Activated naive CD8-positive, alpha-beta T cell treated with anti-CD3 and anti-CD28 coated beads, Interleukin-2, amount 50 U/mL, for 16 hours (primary cell): ENCODE measurements around the gene EVX2.

Experiments used
- DNase-seq: peaks from one replicate; pipeline ENCODE4 v3.0.0-alpha.2; 2020; ENCODE audit warnings: low read depth, low spot score

EVX2 gene

DNA sequence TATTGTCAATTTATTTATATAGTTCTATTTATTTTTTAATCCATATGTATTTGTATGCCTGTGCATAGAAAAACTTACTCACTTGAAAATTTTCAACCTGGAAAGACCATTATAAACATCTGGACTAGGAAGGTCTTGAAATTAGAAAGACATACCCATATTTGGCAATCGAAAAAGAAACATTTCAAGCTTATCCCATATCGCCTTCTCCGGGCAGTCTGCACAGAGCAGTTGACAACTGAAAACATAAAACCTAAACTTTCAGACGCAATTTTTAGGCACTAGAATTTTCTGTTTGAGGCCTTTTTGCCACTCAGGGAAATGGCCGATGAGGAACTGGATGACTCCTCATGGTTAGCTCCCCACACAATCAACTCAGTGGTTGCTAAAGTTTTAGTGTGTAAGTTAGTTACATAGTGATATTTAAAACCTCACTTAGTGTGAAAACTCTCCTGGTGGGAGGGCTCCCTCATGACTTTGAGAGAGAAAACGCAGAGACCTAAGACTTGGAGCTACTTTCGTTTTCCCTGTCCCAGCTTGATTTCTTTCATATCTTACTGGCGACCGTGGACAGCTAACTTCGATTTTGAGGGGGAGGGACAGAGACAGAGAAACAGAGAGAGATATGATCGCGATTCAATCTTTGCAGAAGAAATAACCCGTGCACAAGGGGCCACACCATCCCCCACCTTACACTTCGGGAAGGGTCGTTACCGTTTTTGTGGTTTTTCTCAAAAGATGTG lies 12.7 kb upstream of the EVX2 start:
- no peak for DNase-seq

DNA sequence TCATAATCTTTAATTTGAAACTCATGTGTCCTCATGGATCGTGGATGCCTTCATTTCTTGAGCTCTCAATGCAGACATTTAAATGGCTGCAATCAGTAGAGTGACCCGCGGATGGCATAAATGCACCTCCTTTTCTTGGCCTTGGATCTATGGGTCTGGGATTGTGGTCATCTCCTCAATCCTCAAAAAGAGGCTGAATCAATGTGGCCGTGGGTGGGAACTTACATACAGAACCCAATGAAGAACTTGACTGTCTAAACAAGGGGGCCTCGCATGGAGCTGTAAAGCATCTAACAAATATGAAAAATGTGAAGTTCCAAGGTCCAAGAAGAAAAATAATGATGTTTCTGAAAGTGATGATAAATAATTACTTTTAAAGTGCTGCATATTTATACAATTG lies 11.7 kb upstream of the EVX2 start:
- no peak for DNase-seq

DNA sequence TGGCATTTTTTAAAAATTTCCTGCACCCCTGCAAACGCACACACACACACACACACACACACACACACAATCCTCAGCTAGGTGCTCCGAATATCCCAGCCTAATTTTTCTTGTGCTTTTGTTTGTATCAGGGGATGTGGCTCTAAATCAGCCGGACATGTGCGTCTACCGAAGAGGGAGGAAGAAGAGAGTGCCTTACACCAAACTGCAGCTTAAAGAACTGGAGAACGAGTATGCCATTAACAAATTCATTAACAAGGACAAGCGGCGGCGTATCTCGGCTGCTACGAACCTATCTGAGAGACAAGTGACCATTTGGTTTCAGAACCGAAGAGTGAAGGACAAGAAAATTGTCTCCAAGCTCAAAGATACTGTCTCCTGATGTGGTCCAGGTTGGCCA lies 10.6 kb upstream of the EVX2 start:
- DNase-seq = no peak

DNA sequence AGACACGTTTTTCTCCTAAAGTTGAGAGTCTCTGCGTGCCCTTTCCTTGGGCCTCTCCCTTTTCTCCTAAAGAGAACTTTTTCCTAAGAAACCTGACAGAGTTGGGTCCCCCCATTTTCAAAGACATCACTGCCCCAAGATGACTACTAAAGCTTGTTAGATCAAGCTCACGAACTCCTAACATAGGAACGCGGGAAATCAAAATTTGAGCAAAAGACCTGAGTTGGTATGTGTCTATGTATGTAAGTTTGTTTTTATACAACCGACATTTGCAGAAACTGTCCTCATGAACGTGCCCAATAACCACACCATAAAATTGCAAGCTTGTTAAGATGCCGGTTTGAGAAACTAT lies 10.1 kb upstream of the EVX2 start:
- DNase-seq = no peak

DNA sequence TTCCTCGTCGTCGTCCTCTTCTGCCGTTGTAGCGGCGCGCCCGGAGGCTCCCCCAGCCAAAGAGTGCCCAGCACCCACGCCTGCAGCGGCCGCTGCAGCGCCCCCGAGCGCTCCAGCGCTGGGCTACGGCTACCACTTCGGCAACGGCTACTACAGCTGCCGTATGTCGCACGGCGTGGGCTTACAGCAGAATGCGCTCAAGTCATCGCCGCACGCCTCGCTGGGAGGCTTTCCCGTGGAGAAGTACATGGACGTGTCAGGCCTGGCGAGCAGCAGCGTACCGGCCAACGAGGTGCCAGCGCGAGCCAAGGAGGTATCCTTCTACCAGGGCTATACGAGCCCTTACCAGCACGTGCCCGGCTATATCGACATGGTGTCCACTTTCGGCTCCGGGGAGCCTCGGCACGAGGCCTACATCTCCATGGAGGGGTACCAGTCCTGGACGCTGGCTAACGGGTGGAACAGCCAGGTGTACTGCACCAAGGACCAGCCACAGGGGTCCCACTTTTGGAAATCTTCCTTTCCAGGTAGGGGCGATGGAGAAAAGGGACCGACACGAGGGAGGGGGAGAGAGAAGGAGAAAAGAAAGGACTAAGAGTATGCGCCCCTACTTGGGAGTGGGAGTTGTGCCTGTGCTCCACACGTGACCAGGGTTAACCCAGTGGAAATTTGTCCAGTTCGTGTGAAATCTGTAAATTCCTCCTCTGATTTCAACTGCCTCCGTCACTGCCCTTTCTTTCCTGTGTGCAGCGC lies 9.6 kb upstream of the EVX2 start:
- DNase-seq = no peak

DNA sequence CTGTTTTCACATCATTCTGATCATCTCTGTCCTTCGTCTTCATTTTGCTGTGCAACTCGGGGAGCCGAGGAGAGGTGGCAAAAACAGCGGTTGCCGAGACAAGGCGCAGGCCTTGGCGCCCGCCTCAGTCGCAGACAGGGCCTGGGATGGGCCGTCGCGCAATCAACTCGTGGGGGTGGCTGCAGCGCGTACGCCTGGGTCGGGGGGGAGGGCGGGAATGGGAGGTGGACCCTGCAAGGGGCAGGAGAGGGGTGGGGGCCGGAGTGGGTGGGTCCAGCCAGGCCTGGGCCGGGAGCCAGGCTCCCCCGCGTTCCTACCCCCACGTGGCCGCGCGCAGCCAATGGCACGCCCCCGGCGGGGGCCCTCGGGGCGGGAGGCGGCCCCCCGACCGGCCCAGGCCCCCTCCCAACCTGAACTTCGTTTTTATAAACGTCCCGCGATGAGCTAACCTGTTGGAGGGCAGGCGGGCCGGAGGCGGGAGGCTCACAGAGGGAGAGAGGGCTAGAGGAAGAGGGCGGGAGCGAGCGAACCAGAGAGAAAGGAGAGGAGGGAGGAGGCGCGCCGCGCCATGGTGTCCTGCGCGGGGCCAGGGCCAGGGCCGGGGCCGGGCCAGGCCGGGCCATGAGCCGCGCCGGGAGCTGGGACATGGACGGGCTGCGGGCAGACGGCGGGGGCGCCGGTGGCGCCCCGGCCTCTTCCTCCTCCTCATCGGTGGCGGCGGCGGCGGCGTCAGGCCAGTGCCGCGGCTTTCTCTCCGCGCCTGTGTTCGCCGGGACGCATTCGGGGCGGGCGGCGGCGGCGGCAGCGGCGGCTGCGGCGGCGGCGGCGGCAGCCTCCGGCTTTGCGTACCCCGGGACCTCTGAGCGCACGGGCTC lies 8.7 kb upstream of the EVX2 start, which contains the start of gene HOXD13:
Gene HOXD13 (plus strand): TSS at position 452 of the 875 bp plus-strand sequence. CDS start 170 bp downstream, at position 622.
- DNase-seq = no peak

DNA sequence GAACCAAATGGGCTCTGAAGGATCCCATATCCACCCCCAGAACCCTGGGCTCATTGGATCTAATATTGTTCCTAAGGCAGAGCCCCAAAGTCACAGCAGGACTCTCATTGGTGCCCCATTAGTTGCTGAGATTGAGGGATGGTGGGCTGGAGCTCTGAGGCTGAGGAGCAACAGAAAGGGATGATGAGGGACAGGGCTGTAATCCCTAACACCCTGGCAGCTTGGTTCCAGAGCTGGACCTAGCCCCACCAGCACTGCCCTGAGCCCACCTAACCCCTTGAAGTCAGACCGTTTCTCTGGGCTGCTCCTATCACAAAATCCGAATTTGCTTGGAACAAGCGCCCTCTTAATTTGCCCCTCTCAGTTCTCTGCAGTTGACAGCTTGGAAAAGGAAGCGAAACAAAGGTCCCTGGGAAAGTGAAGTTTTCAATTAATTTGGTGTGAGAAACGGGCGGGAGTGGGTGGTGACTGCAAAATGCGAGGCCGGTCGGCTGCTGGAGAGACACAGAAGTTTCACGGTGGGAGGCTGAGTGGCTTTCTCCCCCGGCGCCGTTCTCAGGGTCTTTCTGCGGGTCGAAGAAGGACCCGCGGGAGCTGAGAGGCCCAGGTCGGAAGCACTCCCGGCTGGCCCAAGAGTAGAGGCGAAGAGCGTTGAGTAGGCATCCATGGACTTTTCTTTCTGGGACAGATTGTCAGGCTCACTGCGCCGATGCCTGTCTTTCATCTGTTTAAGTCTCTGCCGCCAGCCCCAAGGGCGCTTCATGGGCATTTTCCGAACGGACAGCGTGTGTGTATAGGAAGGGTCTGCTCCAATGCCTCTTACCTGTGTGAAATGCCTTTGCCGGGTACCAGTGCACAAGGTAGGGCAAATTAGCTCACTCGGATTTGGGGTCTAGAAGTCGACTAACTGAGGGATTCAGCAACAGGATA lies 7.8 kb upstream of the EVX2 start:
- DNase-seq = no peak

DNA sequence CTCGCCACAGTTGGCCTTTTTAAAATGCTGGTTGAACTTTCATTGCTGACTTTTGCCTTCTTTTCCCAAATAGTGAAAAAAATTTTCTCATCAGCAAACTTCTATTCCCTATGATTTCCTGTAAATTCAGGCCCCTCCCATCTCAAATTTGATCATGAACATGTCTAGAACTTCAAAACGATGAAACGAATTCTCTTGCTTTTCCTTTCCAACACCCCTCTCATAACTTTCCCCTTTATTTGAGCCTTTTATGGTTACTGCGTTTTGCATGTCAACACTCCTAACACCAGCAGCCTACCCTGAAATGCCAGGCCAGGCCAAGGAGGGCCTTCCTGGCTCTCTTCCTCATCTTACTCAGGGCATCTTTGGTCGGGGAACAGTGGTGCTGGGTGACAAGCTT lies 7.1 kb upstream of the EVX2 start:
- DNase-seq = no peak

DNA sequence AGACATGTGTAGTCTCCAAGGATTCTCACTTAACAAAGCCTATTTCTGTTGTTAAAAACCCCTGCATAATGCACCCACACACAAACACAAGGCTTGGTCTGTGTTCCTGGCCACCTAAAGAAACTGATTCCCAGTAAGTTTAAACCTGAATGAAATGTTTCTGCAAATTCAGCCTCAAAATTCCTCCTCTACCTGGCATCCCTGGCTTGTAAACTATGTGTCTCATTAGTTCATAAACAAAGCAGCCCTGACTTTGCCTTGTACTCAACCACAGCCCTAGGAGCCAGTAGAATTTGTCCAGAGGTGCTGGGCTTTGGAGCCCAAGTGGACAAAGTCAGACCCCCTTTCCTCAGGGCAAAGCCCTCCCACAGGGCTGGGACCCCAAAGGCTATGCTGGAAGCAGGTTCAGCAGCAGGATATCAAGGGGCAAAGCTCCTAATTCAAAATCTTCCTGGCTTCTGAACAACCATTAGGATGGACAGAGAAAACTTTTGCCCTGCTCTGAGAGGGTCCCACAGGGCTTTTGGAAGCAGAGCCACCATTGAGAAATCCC lies 6.2 kb upstream of the EVX2 start:
- no peak for DNase-seq

DNA sequence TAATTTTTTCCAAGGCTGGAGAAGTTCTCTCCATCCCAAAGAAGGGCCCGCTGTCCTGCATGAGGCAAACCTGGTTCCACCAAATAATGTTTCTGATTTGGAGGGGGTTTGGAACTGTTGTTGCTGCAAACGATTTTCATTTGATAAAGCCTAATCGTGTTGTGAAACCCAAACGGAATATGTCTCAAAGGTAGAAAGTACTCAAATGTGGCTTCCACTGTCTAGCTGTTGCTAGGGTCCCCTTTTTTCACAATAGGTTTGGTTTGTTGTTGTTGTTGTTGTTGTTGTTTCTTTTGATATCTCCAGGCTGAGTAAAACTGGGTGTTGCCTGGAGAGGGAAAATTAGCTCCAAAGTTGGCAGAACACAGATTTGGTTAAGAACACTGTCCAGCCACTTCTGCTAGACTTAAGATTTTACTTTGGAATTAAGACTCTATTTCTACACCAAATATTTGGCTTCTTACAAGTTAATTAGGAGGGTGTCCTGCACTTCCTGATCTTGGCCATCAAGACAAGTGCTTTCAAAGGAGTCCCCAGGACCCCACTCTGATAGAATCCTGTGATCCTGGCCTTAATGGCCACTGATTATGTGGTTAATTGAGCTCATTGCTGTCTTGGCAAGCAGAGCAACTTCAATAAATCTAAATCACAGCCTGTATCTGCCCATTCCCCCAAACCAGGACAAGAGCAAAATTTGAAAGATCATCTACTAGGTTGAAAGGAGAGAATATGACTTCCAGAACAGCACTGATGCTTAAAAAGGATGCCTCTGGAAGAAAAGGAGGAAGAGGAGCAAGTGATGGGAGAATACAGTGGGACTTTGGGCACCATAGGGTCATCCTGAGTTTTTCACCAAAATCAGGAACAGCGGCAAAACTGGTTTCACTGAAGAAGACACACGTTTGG lies 5.4 kb upstream of the EVX2 start:
- DNase-seq = no peak

DNA sequence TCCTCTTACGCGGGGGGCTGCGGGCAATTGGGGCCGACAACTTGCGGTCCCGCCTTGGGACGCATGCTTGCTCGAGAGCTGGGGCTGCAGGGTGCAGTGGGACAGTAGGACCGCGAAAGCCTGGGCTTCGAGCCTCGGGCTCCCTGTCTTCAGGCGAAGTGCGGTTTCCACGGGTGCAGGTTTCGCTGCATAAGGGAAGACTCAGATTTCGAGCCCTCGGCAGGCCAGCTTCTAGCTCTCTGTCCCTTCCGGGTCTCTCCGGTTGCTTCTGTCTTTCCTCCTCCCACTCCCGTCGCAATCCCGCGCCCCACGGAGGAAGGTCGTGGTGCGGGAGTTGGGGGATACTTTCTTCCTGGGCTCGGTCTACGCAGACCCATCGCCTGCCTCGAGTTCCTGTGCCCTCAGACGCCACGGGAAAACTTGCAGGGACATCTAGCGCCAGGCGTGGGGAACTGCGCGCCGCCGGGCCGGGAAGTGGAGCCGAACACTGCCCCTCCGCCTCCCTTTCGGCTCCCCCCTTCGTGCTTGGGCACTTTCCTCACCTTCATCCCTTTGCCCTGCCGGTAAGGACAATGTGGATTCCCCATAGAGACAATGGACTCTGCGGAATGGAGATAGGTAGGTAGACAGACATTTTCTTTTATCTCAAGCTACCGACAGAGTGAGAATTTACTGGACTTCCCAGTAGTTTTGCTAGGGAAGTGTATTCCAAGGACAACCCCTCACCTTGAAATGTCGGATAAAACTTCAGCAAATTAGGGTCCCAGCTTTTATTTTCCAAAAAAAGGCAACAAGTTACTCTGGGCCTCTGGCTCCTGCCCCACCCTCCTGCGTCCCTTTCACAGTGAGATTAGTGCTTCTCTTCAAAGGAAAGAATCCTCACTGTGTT lies 4.5 kb upstream of the EVX2 start:
- no peak for DNase-seq

DNA sequence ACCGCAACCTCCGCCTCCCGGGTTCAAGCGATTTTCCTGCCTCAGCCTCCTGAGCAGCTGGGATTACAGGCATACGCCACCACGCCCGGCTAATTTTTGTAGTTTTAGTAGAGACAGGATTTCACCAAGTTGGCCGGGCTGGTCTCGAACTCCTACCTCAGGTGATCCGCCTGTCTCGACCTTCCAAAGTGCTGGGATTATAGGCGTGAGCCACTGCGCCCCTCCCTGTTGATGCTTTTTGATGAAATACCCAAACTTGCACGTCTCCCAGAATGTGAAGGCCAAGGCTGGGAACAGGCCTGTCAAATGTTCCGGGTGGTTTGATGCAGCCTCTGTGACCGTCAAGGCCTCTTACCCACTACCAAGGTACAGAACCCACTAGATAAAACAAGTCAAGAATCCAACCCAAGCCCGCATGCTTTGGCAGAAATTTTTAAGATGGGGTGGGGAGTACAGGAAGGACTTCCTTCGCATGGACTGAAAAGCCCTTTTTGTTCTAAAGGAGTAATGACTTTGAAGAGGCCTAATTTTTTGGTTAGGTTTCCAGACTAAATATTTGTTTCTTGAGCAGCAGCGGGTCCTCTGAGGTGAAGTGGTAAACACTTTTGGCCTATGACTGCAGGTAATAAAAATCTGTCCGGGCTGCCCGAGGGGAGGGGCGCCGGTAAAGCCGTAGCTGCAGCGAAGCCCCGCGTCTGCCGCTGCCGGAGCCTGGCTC lies 3.7 kb upstream of the EVX2 start:
- DNase-seq = no peak

DNA sequence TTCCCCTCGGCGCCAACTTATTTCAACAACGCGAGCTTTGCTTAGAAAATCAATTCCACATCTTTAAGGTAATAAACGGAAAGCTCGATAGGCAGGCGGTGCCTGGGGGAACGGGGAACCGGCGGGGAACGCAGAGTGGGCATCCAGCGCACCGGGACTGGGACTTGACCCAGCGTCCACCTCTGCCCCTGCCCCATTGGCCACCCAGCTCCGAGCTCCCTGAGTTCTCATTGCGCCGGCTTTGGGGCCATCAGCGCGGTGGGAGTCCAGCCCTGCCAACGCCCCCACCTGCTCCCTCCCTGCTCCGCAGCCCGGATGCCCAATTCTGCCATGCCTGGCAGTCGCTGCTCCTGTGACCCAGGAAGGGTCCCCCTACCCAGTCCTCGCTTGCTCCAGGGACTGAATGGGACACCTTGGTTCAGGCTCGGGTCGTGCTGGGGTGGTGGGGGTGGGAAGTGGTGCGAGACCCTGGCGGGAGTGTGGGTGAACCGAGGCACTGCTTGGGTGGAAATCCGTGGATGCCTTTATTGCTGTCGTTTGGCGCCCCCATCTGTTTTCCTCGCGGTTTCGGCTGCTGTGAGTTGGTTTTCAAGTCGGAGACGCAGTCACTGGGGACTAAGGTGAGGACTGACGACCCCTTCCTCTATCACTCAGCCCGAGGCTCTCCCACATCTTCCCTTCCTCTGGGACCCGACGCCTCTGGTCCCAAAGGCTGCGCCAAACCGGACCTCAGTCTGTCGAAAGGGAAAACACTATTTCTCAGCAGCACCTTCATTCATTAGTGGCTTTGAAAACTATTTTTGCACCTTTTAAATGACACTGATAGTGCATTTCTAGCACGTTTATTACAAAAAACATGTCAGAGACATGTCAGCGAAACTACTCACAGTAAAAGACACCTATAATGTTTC lies 2.4 kb upstream of the EVX2 start:
- no peak for DNase-seq

DNA sequence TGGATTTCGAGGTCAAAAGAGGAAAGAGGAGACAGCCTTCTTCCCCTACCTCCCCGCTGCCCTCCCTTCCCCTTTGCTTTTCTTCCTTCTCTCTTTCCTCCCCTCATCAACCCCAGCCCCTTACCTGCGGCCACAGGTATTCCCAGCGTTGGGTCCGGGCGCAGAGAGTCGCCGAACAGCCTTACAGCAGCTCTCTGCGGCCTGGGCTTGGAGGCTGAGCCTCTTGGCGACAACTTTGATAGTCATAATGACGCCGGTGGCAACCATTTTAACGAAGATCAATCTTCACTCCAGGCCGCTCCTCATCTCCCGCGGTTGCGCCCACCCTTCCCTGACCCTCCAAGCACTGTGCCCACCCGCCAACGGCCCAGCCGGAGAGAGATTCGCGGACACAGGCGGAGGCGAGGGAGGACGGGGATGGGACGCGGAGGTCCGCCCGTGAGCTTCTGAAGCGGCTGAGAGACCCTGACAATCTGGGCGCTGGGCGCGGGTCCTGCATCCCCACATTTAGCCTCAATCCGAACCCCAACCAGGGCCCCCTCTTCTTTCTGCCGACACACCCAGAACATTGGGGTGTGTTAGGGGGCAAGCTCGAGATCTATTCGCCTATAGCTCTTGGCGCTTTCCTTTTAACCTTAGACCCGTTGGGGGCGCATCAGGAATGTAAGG lies 1.5 kb upstream of the EVX2 start:
- DNase-seq = no peak

DNA sequence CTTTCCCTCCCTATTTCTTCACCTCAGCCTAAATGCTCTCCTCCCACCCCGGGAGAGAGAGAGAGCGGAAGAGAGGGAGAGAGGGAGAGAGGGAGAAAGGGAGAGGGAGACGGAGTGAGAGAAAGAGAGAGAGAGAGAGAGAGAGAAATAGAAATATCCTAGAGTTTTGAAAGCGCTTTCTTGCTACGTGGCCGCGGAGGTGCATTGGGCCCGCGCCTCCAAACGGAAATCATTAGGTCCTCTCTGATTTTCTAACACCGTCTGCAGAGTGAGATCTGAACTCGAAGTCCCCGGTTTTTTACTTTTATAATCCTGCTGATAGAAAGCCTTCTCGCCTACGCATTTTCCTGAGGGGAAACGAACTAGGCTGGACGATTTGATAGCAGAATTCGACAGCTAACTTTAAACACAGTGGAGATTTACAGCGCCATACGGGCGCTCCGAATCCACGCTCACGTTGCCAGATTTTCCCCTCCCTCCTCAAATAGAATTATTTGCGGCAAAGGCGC lies 903 bp upstream of the EVX2 start:
- DNase-seq = no peak
